Activated naive CD4-positive, alpha-beta T cell treated with anti-CD3 and anti-CD28 coated beads, Interleukin-2, amount 10 ng/mL, durations not matched to agents 7 days and 5 days (primary cell): ENCODE data around the gene PEBP1.

Experiments
- CTCF ChIA-PET: fragments of 350-600 bp; sonication (Branson Sonifier 250); formaldehyde crosslinking; loops from one replicate; lab custom pipeline; 2021; ENCODE audit warnings: antibody characterized with exemption; lab: Charles Lee
- DNase-seq: peaks from one replicate; pipeline ENCODE4 v3.0.0-alpha.2; 2020
- H3K27ac Mint-ChIP-seq: one replicate; pipeline ENCODE4 v1.8.0; 2021; ENCODE audit warnings: mild to moderate bottlenecking, moderate library complexity, mixed read lengths
- H3K27me3 Mint-ChIP-seq: one replicate; pipeline ENCODE4 v1.8.0; 2021; ENCODE audit warnings: mild to moderate bottlenecking, mixed read lengths
- H3K36me3 Mint-ChIP-seq: one replicate; pipeline ENCODE4 v1.8.0; 2021; ENCODE audit warnings: mixed read lengths
- H3K4me1 Mint-ChIP-seq: one replicate; pipeline ENCODE4 v1.8.0; 2021; ENCODE audit warnings: mixed read lengths
- H3K4me3 Mint-ChIP-seq: one replicate; pipeline ENCODE4 v1.8.0; 2021; ENCODE audit warnings: mild to moderate bottlenecking, moderate library complexity, mixed read lengths
- H3K9me3 Mint-ChIP-seq: one replicate; pipeline ENCODE4 v1.8.0; 2021; ENCODE audit warnings: mixed read lengths

Gene PEBP1

GRCh38 chr12:118189741-118190191, 53.8 kb downstream of the PEBP1 start:
- Mint-ChIP-seq H3K27me3 (no peaks in the 10 kb centered on the region), H3K9me3 (no peaks in the 10 kb centered on the region), H3K4me3 (no peak overlapping the region), H3K4me1 (no peaks in the 10 kb centered on the region), H3K36me3 (peaks cover 24% of the 10 kb centered on the region), H3K27ac (no peak overlapping the region)
- CTCF ChIA-PET: interaction anchor here (0.6 kb wide), 1 partner anchor 212 kb away, joined by 3 read pairs; no protein-coding TSS in a partner anchor
- no peak for DNase-seq

- Mint-ChIP-seq H3K27ac (no peak overlapping the region), H3K9me3 (no peaks in the 10 kb centered on the region), H3K27me3 (no peaks in the 10 kb centered on the region), H3K36me3 (peaks cover 24% of the 10 kb centered on the region), H3K4me3 (no peak overlapping the region), H3K4me1 (no peaks in the 10 kb centered on the region)
- no peak for DNase-seq
- CTCF ChIA-PET: interaction anchor here (0.6 kb wide), 1 partner anchor 211 kb away, joined by 3 read pairs; no protein-coding TSS in a partner anchor
These were observed 54.3 kb downstream of the PEBP1 start for GRCh38 chr12:118190266-118190665.

- CTCF ChIA-PET: interaction anchor here (0.7 to 1.5 kb wide), 3 partner anchors 10 to 182 kb away, joined by 4 to 6 read pairs (median 4); no protein-coding TSS in a partner anchor
- Mint-ChIP-seq H3K9me3 (no peaks in the 10 kb centered on the region), H3K4me1 (no peaks in the 10 kb centered on the region), H3K4me3 (no peak overlapping the region), H3K27ac (no peak overlapping the region), H3K36me3 (peaks cover 28% of the 10 kb centered on the region), H3K27me3 (no peaks in the 10 kb centered on the region)
- no peak for DNase-seq
These were observed 57.6 kb downstream of the PEBP1 start for GRCh38 chr12:118193477-118193876.

GRCh38 chr12:118193958-118194357, 58.0 kb downstream of the PEBP1 start:
- no peaks in the 10 kb centered on the region for H3K27me3 Mint-ChIP-seq
- no peaks in the 10 kb centered on the region for H3K4me1 Mint-ChIP-seq
- no peak overlapping the region for H3K27ac Mint-ChIP-seq
- H3K9me3 Mint-ChIP-seq: no peaks in the 10 kb centered on the region
- CTCF ChIA-PET: interaction anchor here (1.4 to 1.5 kb wide), 2 partner anchors 11 to 182 kb away, joined by 4 to 6 read pairs; no protein-coding TSS in a partner anchor
- no peak for DNase-seq
- H3K4me3 Mint-ChIP-seq: no peak overlapping the region
- H3K36me3 Mint-ChIP-seq: peaks cover 27% of the 10 kb centered on the region
